GM12892 (cell line): ENCODE results near the gene IL17REL.
A peak's percentile ranks its signal among the peaks of the same experiment; 100 is the strongest.

Experiments used
- DNase-seq: peaks from one replicate; pipeline ENCODE4 v3.0.0; 2011; ENCODE audit not compliant: insufficient read length
- FAIRE-seq: peaks from 2 replicates; lab custom pipeline; 2011; peaks lifted over from hg19 to GRCh38; lab: Jason Lieb, UNC
- POLR2A ChIP-seq: IDR thresholded peaks from 2 replicates; pipeline ENCODE4 v1.6.1; 2011; ENCODE audit warnings: low read depth, low read length, control low read depth
- POLR2AphosphoS5 ChIP-seq: IDR thresholded peaks from 2 replicates; pipeline ENCODE4 v1.6.1; 2011; ENCODE audit warnings: low read depth, low read length, control low read depth
- TAF1 ChIP-seq: IDR thresholded peaks from 2 replicates; pipeline ENCODE4 v1.6.1; 2011; ENCODE audit warnings: low read depth, mild to moderate bottlenecking, control low read depth, low read length, borderline replicate concordance

Gene IL17REL

GRCh38 chr22:49965091-49966040, 47.2 kb downstream of the IL17REL start:
- FAIRE-seq (no peak), DNase-seq (no peak)
- TF ChIP-seq POLR2AphosphoS5 (peak; percentile 30), TAF1 (no peak), POLR2A (peak; percentile 63; the same call in 1 of the 2 replicates)

GRCh38 chr22:49964136-49965090, 48.2 kb downstream of the IL17REL start:
- peak; percentile 14 for FAIRE-seq
- DNase-seq: no peak
- TF ChIP-seq POLR2AphosphoS5: peak; percentile 65
- peak; percentile 58 for TF ChIP-seq POLR2A
- TF ChIP-seq TAF1: no peak

- TF ChIP-seq POLR2A: no peak; the same call in 1 of the 2 replicates
- TF ChIP-seq TAF1: no peak
- no peak for TF ChIP-seq POLR2AphosphoS5
- FAIRE-seq (no peak), DNase-seq (no peak)
These were observed 48.9 kb downstream of the IL17REL start for GRCh38 chr22:49963647-49964026.

- peak; percentile 14 for FAIRE-seq
- TF ChIP-seq POLR2AphosphoS5 (peak; percentile 19; the same call in 1 of the 2 replicates), POLR2A (no peak; the same call in none of the 2 replicates)
- no peak for DNase-seq
These were observed 49.6 kb downstream of the IL17REL start for GRCh38 chr22:49962751-49963646.

GRCh38 chr22:49962012-49962750, 50.4 kb downstream of the IL17REL start:
- no peak for TF ChIP-seq TAF1
- peak; percentile 65; the same call in 1 of the 2 replicates for TF ChIP-seq POLR2AphosphoS5
- peak; percentile 66 for TF ChIP-seq POLR2A
- FAIRE-seq (peak; percentile 92), DNase-seq (peak; percentile 75)

- DNase-seq (no peak), FAIRE-seq (peak; percentile 90)
- TF ChIP-seq TAF1: no peak
- no peak for TF ChIP-seq POLR2AphosphoS5
- no peak for TF ChIP-seq POLR2A
These were observed 51.0 kb downstream of the IL17REL start for GRCh38 chr22:49961601-49962011.

GRCh38 chr22:49961005-49961600, 51.5 kb downstream of the IL17REL start:
- DNase-seq (no peak), FAIRE-seq (peak; percentile 14)
- TF ChIP-seq POLR2A (no peak), TAF1 (no peak), POLR2AphosphoS5 (no peak)

GRCh38 chr22:49960159-49961004, 52.2 kb downstream of the IL17REL start, which contains the start of gene PIM3:
Gene PIM3, plus strand, starts transcription at chr22:49960772. Its CDS starts 176 bp downstream, at chr22:49960948.
- peak; percentile 99 for DNase-seq
- FAIRE-seq: peak; percentile 99
- TF ChIP-seq TAF1: peak; percentile 88
- peak; percentile 79 for TF ChIP-seq POLR2AphosphoS5
- peak; percentile 89 for TF ChIP-seq POLR2A

GRCh38 chr22:49959782-49960158, 52.8 kb downstream of the IL17REL start:
- DNase-seq (no peak), FAIRE-seq (no peak)
- TF ChIP-seq TAF1: no peak
- TF ChIP-seq POLR2AphosphoS5: no peak
- TF ChIP-seq POLR2A: no peak
